Endodermal cell (in vitro differentiated cells): ENCODE measurements around the gene COPZ1. TPM values are rescaled to one million over a fixed set of nuclear protein-coding genes. Genes with fewer than 3 reads are reported as not detected.
A peak's percentile ranks its signal among the peaks of the same experiment; 100 is the strongest.

Source experiments
- DNase-seq: peaks from one replicate; pipeline ENCODE4 v3.0.0-alpha.2; 2017
- H3K27ac ChIP-seq: 2 replicates; pipeline ENCODE4 v1.5.1; 2013; ENCODE audit warnings: mild to moderate bottlenecking, low read depth, low read length, moderate library complexity
- H3K27me3 ChIP-seq: 2 replicates; pipeline ENCODE4 v1.6.1; 2013; ENCODE audit warnings: mild to moderate bottlenecking, low read length, moderate library complexity; ENCODE audit not compliant: insufficient read depth, control insufficient read depth, poor library complexity, severe bottlenecking
- H3K36me3 ChIP-seq: 2 replicates; pipeline ENCODE4 v1.7.0; 2013; ENCODE audit warnings: mild to moderate bottlenecking, low read length, moderate library complexity; ENCODE audit not compliant: control insufficient read depth, insufficient read depth
- H3K4me1 ChIP-seq: one replicate; pipeline ENCODE4 v1.7.0; 2013; ENCODE audit warnings: low read length; ENCODE audit not compliant: control insufficient read depth, insufficient read depth
- H3K4me3 ChIP-seq: 2 replicates; pipeline ENCODE4 v1.5.1; 2013; ENCODE audit warnings: mild to moderate bottlenecking, low read length, moderate library complexity
- H3K9ac ChIP-seq: 2 replicates; pipeline ENCODE4 v1.6.1; 2013; ENCODE audit warnings: mild to moderate bottlenecking, low read length, moderate library complexity; ENCODE audit not compliant: poor library complexity, severe bottlenecking; ENCODE audit errors: extremely low read depth
- H3K9me3 ChIP-seq: 2 replicates; pipeline ENCODE4 v1.6.1; 2013; ENCODE audit warnings: mild to moderate bottlenecking, low read length, moderate library complexity; ENCODE audit not compliant: control insufficient read depth
- H3K27ac Mint-ChIP-seq: 2 replicates; pipeline ENCODE4 v1.8.0; 2020; ENCODE audit warnings: mixed read lengths
- H3K27me3 Mint-ChIP-seq: 2 replicates; pipeline ENCODE4 v1.8.0; 2021; ENCODE audit warnings: mild to moderate bottlenecking, mixed read lengths; ENCODE audit not compliant: insufficient read depth
- H3K36me3 Mint-ChIP-seq: 2 replicates; pipeline ENCODE4 v1.8.0; 2020; ENCODE audit warnings: low read depth, mixed read lengths
- H3K4me1 Mint-ChIP-seq: 2 replicates; pipeline ENCODE4 v1.8.0; 2020; ENCODE audit warnings: mixed read lengths
- H3K4me3 Mint-ChIP-seq: 2 replicates; pipeline ENCODE4 v1.8.0; 2020; ENCODE audit warnings: mild to moderate bottlenecking, moderate library complexity, mixed read lengths
- H3K9me3 Mint-ChIP-seq: 2 replicates; pipeline ENCODE4 v1.8.0; 2020; ENCODE audit warnings: mild to moderate bottlenecking, mixed read lengths
- WGBS, 2 experiments: methylation state at CpG; one replicate each; pipeline versions ENCODE4 v1.1.5 to v1.1.7; 2013; ENCODE audit warnings: missing lambda C conversion rate in 2 of 2, mixed read lengths in 1 of 2; ENCODE audit not compliant: insufficient coverage in 1 of 2, insufficient read length in 1 of 2; 5-methylcytosine and 5-hydroxymethylcytosine counted together
- total RNA-seq, 2 donors: library from RNA; stranded (reverse); fragmentation: NEBNext Ultra II Directional in 1 of 2; extraction: Animal tissue kit (Norgen Biotek cat#: 25700) in 1 of 2; gene quantifications; 2 replicates in 1 of 2; 3 replicates in 1 of 2; pipeline ENCODE4 v1.2.1, GENCODE V29; 2021
- TF ChIP-seq, protein P1 (sequence below): fragments of 200-600 bp; sonication (generic); conservative IDR thresholded peaks from 2 replicates; pipeline ENCODE4 v1.5.0; 2021; ENCODE audit warnings: antibody characterized with exemption, mild to moderate bottlenecking

Gene COPZ1
- total RNA-seq, 2 donors from 2014 or later = 153 to 183 TPM

DNA sequence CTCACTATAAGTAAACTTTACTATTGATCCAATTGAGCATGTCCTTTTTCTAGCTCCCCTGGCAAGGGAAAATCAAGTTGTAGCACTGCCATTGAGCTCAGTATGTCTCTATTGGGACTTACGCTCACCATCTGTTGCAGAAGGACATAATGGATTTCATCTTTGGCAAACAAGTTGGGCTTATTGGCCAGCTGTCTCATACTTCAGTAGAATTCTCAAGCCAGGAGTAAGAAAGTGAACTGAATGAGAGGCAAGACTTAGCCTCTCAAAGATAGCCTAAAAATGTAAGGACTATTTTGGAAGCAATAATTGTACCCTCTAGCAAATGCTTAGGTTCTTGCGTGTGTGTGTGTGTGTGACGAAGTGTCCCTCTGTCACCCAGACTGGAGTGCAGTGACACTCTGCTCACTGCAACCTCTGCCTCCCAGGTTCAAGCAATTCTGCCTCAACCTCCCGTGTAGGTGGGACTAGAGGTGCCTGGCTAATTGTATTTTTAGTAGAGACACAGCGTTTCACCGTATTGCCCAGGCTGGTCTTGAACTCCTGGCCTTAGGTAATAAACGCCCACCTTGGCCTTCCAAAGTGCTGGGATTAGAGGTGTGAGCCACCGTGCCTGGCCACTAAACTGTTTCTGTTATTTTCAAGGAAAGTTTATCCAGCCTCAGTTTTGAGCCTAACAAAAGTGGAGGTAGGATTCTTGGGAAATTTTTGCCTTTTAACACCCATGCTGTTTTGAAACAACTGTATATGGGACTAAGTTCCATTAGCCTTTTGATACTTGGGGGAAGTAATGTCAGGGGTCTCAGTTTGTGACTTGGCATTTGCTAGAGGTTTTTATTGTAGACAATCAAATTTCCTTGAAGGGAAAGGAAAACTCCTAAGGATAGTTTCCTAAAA is 37.4 kb upstream of the COPZ1 start:
- Histone ChIP-seq H3K27ac (no peak overlapping the region), H3K9me3 (no peaks in the 10 kb centered on the region), H3K27me3 (no peaks in the 10 kb centered on the region), H3K36me3 (peaks cover 54% of the 10 kb centered on the region), H3K4me1 (no peaks in the 10 kb centered on the region), H3K9ac (no peak overlapping the region), H3K4me3 (no peak overlapping the region)
- H3K27me3 Mint-ChIP-seq = no peaks in the 10 kb centered on the region
- H3K27ac Mint-ChIP-seq = no peak overlapping the region
- peaks cover 24% of the 10 kb centered on the region for H3K4me1 Mint-ChIP-seq
- H3K4me3 Mint-ChIP-seq = no peak overlapping the region
- TF ChIP-seq, protein P1, sequence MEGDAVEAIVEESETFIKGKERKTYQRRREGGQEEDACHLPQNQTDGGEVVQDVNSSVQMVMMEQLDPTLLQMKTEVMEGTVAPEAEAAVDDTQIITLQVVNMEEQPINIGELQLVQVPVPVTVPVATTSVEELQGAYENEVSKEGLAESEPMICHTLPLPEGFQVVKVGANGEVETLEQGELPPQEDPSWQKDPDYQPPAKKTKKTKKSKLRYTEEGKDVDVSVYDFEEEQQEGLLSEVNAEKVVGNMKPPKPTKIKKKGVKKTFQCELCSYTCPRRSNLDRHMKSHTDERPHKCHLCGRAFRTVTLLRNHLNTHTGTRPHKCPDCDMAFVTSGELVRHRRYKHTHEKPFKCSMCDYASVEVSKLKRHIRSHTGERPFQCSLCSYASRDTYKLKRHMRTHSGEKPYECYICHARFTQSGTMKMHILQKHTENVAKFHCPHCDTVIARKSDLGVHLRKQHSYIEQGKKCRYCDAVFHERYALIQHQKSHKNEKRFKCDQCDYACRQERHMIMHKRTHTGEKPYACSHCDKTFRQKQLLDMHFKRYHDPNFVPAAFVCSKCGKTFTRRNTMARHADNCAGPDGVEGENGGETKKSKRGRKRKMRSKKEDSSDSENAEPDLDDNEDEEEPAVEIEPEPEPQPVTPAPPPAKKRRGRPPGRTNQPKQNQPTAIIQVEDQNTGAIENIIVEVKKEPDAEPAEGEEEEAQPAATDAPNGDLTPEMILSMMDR = no peak
- no peaks in the 10 kb centered on the region for H3K9me3 Mint-ChIP-seq
- H3K36me3 Mint-ChIP-seq = no peaks in the 10 kb centered on the region
- DNase-seq = peak; percentile 83
- WGBS, 2 experiments = 88 to 89% methylated on average over 7 to 8 of the region's 8 CpGs

DNA sequence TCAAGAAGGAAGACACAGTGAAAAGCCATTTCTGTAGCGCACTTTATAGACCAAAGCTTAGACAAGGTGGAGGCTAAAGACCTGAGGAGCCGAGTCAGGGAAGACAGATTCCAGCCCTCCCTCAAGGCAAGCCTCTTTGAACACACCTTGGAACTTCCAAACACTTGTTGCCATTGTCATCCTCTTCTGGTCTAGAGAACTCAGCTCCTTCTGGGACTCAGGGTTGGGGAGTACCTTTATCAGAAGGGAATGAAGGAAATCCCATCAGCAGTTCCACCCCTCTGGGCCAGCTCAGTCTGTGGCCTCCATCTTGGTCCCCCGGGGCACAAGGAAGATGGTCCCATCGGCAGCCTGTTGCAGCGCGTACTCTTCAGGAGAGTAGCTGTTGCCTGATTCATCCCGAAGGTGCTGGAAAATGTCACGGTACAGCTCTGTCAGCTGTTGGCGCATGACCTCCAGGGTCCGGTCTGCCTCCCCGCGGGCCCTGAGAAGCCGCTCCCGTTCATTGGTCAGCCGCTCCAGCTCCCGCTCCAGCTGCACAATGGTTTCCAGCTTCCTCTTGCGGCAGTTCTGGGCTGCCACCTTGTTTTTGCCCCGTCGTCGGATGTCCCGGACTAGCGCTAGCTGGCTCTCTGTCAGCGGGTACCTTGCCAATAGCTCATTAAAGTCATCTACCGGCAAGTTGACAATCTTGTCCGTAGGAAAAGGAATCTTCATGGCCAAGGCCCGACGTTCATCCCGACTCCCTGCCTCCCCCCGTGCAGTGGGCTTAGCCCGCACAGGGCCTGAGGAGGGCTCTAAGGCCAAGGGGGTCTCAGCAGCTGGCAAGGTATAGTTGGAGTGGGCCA is 32.6 kb upstream of the COPZ1 start:
- peaks cover 15% of the 10 kb centered on the region for H3K4me1 Mint-ChIP-seq
- Histone ChIP-seq H3K36me3 (peaks cover 6% of the 10 kb centered on the region), H3K9me3 (no peaks in the 10 kb centered on the region), H3K9ac (no peak overlapping the region), H3K27ac (no peak overlapping the region), H3K4me1 (peaks cover 7% of the 10 kb centered on the region), H3K4me3 (no peak overlapping the region), H3K27me3 (no peaks in the 10 kb centered on the region)
- no peak overlapping the region for H3K4me3 Mint-ChIP-seq
- H3K27me3 Mint-ChIP-seq = no peaks in the 10 kb centered on the region
- DNase-seq = no peak
- WGBS, 2 experiments = 94 to 97% methylated on average over 21 to 30 of the region's 30 CpGs
- no peaks in the 10 kb centered on the region for H3K36me3 Mint-ChIP-seq
- H3K27ac Mint-ChIP-seq = no peak overlapping the region
- TF ChIP-seq, protein P1 = no peak
- no peaks in the 10 kb centered on the region for H3K9me3 Mint-ChIP-seq

GRCh38 chr12:54292931-54293241 is 32.0 kb upstream of the COPZ1 start:
- H3K4me3 ChIP-seq = no peak overlapping the region
- H3K4me1 Mint-ChIP-seq = peaks cover 15% of the 10 kb centered on the region
- peaks cover under 1% of the 10 kb centered on the region for H3K36me3 ChIP-seq
- no peaks in the 10 kb centered on the region for H3K27me3 Mint-ChIP-seq
- no peak overlapping the region for H3K4me3 Mint-ChIP-seq
- no peak for DNase-seq
- no peaks in the 10 kb centered on the region for H3K9me3 ChIP-seq
- H3K4me1 ChIP-seq = peaks cover 7% of the 10 kb centered on the region
- H3K36me3 Mint-ChIP-seq = no peaks in the 10 kb centered on the region
- no peaks in the 10 kb centered on the region for H3K9me3 Mint-ChIP-seq
- TF ChIP-seq, protein P1 = no peak
- no peak overlapping the region for H3K27ac ChIP-seq
- no peak overlapping the region for H3K9ac ChIP-seq
- WGBS, 2 experiments = 97 to 98% methylated on average over 5 to 7 of the region's 7 CpGs
- H3K27ac Mint-ChIP-seq = no peak overlapping the region
- no peaks in the 10 kb centered on the region for H3K27me3 ChIP-seq
